Retina (tissue), 1 donor: ENCODE data around the gene LAX1.

ENCODE experiments used
- DNase-seq: peaks from one replicate; pipeline ENCODE4 v3.0.0-alpha.2; 2016

Gene LAX1

GRCh38 chr1:203818399-203818798 is 53.4 kb downstream of the LAX1 start:
- DNase-seq = no peak

GRCh38 chr1:203823306-203823705 is 58.3 kb downstream of the LAX1 start:
- no peak for DNase-seq
